Activated CD4-positive, alpha-beta T cell treated with anti-CD3 and anti-CD28 coated beads for 36 hours (primary cell): Measurements from ENCODE around the gene THSD4. TPM values are rescaled to one million over a fixed set of nuclear protein-coding genes. Genes with fewer than 3 reads are reported as not detected.

Experiments used
- ATAC-seq: fragments of 200-7000 bp; cut with Tn5 transposase; one replicate; pipeline ENCODE4 v1.10.0; 2021; ENCODE audit warnings: mild to moderate bottlenecking, moderate library complexity
- CTCF ChIA-PET: fragments of 350-600 bp; sonication (Branson Sonifier 250); formaldehyde crosslinking; loops from one replicate; lab custom pipeline; 2021; ENCODE audit warnings: antibody characterized with exemption; lab: Charles Lee
- POLR2A ChIA-PET: fragments of 350-600 bp; sonication (Branson Sonifier 250); formaldehyde crosslinking; loops from one replicate; lab custom pipeline; 2021; ENCODE audit warnings: antibody characterized with exemption, inconsistent platforms; lab: Charles Lee
- DNase-seq: peaks from one replicate; pipeline ENCODE4 v3.0.0-alpha.2; 2020
- H3K27ac Mint-ChIP-seq: one replicate; pipeline ENCODE4 v1.8.0; 2021; ENCODE audit warnings: mixed read lengths
- H3K27me3 Mint-ChIP-seq: one replicate; pipeline ENCODE4 v1.8.0; 2021; ENCODE audit warnings: mixed read lengths
- H3K36me3 Mint-ChIP-seq: one replicate; pipeline ENCODE4 v1.8.0; 2021; ENCODE audit warnings: low read depth, mixed read lengths
- H3K4me1 Mint-ChIP-seq: one replicate; pipeline ENCODE4 v1.8.0; 2021; ENCODE audit warnings: mixed read lengths
- H3K4me3 Mint-ChIP-seq: one replicate; pipeline ENCODE4 v1.8.0; 2021; ENCODE audit warnings: mild to moderate bottlenecking, moderate library complexity, mixed read lengths
- H3K9me3 Mint-ChIP-seq: one replicate; pipeline ENCODE4 v1.8.0; 2021; ENCODE audit warnings: low read depth, mixed read lengths
- intact Hi-C, 2 experiments: fragments of 100-400 bp; cut with DNase I in 1 of 2; cut with micrococcal nuclease in 1 of 2; formaldehyde crosslinking; loops; one replicate each; pipeline versions ENCODE4 v1.14.2 to v1.15.1; 2022 to 2024; cut with DNase I, micrococcal nuclease
- total RNA-seq, 2 experiments: library from RNA; stranded (reverse); gene quantifications; one replicate each; pipeline ENCODE4 v1.2.3, GENCODE V29; 2021

Gene THSD4
- total RNA-seq, 2 experiments from 2014 or later: not detected

GRCh38 chr15:71219645-71220044, 104.4 kb downstream of the THSD4 start:
- Mint-ChIP-seq H3K27me3 (peaks cover 28% of the 10 kb centered on the region), H3K4me3 (no peak overlapping the region), H3K27ac (no peak overlapping the region), H3K9me3 (no peaks in the 10 kb centered on the region), H3K4me1 (no peaks in the 10 kb centered on the region), H3K36me3 (no peaks in the 10 kb centered on the region)
- ChIA-PET CTCF (interaction anchor here (0.5 kb wide), 1 partner anchor 159 kb away, joined by 4 read pairs; no protein-coding TSS in a partner anchor), POLR2A (no interaction called here)
- DNase-seq (no peak), ATAC-seq (no peak)
- intact Hi-C loops: no loop called here

- no peaks in the 10 kb centered on the region for H3K4me1 Mint-ChIP-seq
- no peaks in the 10 kb centered on the region for H3K36me3 Mint-ChIP-seq
- H3K27ac Mint-ChIP-seq: no peak overlapping the region
- H3K9me3 Mint-ChIP-seq: no peaks in the 10 kb centered on the region
- ChIA-PET POLR2A (no interaction called here), CTCF (no interaction called here)
- ATAC-seq (no peak), DNase-seq (no peak)
- intact Hi-C loops: no loop called here
- peaks cover 23% of the 10 kb centered on the region for H3K27me3 Mint-ChIP-seq
- H3K4me3 Mint-ChIP-seq: no peak overlapping the region
Observed at GRCh38 chr15:71220828-71221227, 105.6 kb downstream of the THSD4 start.

GRCh38 chr15:71221417-71221816, 106.1 kb downstream of the THSD4 start:
- Mint-ChIP-seq H3K36me3 (no peaks in the 10 kb centered on the region), H3K9me3 (no peaks in the 10 kb centered on the region), H3K4me1 (no peaks in the 10 kb centered on the region), H3K27ac (no peak overlapping the region), H3K4me3 (no peak overlapping the region), H3K27me3 (peaks cover 19% of the 10 kb centered on the region)
- POLR2A ChIA-PET: no interaction called here
- DNase-seq: no peak
- intact Hi-C loops: no loop called here
- ATAC-seq: no peak
- CTCF ChIA-PET: no interaction called here

- ATAC-seq: no peak
- Mint-ChIP-seq H3K4me1 (no peaks in the 10 kb centered on the region), H3K27me3 (peaks cover 10% of the 10 kb centered on the region), H3K4me3 (no peak overlapping the region), H3K36me3 (no peaks in the 10 kb centered on the region), H3K27ac (no peak overlapping the region), H3K9me3 (no peaks in the 10 kb centered on the region)
- DNase-seq: no peak
- CTCF ChIA-PET: no interaction called here
- intact Hi-C loops: no loop called here
- POLR2A ChIA-PET: no interaction called here
Observed at GRCh38 chr15:71223516-71223915, 108.2 kb downstream of the THSD4 start.

- Mint-ChIP-seq H3K4me3 (no peak overlapping the region), H3K9me3 (no peaks in the 10 kb centered on the region), H3K27me3 (peaks cover 10% of the 10 kb centered on the region), H3K36me3 (no peaks in the 10 kb centered on the region), H3K4me1 (no peaks in the 10 kb centered on the region), H3K27ac (no peak overlapping the region)
- intact Hi-C loops: no loop called here
- POLR2A ChIA-PET: no interaction called here
- ATAC-seq (no peak), DNase-seq (no peak)
- CTCF ChIA-PET: interaction anchor here (0.5 kb wide), 1 partner anchor 53 kb away, joined by 3 read pairs; no protein-coding TSS in a partner anchor
Observed at GRCh38 chr15:71224024-71224423, 108.8 kb downstream of the THSD4 start.

- ATAC-seq (no peak), DNase-seq (no peak)
- Mint-ChIP-seq H3K27ac (no peak overlapping the region), H3K36me3 (no peaks in the 10 kb centered on the region), H3K4me3 (no peak overlapping the region), H3K9me3 (no peaks in the 10 kb centered on the region), H3K27me3 (peaks cover 13% of the 10 kb centered on the region), H3K4me1 (no peaks in the 10 kb centered on the region)
- POLR2A ChIA-PET: no interaction called here
- CTCF ChIA-PET: interaction anchor here (0.8 kb wide), 1 partner anchor 23 kb away, joined by 3 read pairs; no protein-coding TSS in a partner anchor
- intact Hi-C loops: no loop called here
Observed at GRCh38 chr15:71225851-71226250, 110.6 kb downstream of the THSD4 start.

- Mint-ChIP-seq H3K9me3 (no peaks in the 10 kb centered on the region), H3K27me3 (peaks cover 12% of the 10 kb centered on the region), H3K4me1 (no peaks in the 10 kb centered on the region), H3K27ac (no peak overlapping the region), H3K4me3 (no peak overlapping the region), H3K36me3 (no peaks in the 10 kb centered on the region)
- CTCF ChIA-PET: interaction anchor here (0.7 to 0.8 kb wide), 2 partner anchors 24 to 1317 kb away, joined by 3 read pairs; no protein-coding TSS in a partner anchor
- POLR2A ChIA-PET: no interaction called here
- no peak for ATAC-seq
- intact Hi-C loops: no loop called here
- no peak for DNase-seq
Observed at GRCh38 chr15:71226536-71227455, 111.5 kb downstream of the THSD4 start.

GRCh38 chr15:71228403-71228802, 113.1 kb downstream of the THSD4 start:
- Mint-ChIP-seq H3K4me1 (no peaks in the 10 kb centered on the region), H3K9me3 (no peaks in the 10 kb centered on the region), H3K27ac (no peak overlapping the region), H3K4me3 (no peak overlapping the region), H3K36me3 (no peaks in the 10 kb centered on the region), H3K27me3 (peaks cover 17% of the 10 kb centered on the region)
- intact Hi-C loops: no loop called here
- no peak for ATAC-seq
- CTCF ChIA-PET: interaction anchor here (0.7 kb wide), 2 partner anchors 231 to 361 kb away, joined by 3 read pairs; no protein-coding TSS in a partner anchor
- DNase-seq: no peak
- POLR2A ChIA-PET: no interaction called here

GRCh38 chr15:71230303-71230702, 115.0 kb downstream of the THSD4 start:
- H3K4me1 Mint-ChIP-seq: no peaks in the 10 kb centered on the region

GRCh38 chr15:71231758-71232157, 116.5 kb downstream of the THSD4 start:
- ChIA-PET CTCF (interaction anchor here (0.9 to 1.1 kb wide), 2 partner anchors 60 to 512 kb away, joined by 3 read pairs; no protein-coding TSS in a partner anchor), POLR2A (no interaction called here)
- Mint-ChIP-seq H3K4me3 (no peak overlapping the region), H3K27ac (no peak overlapping the region), H3K4me1 (no peaks in the 10 kb centered on the region), H3K36me3 (no peaks in the 10 kb centered on the region), H3K9me3 (no peaks in the 10 kb centered on the region), H3K27me3 (peaks cover 15% of the 10 kb centered on the region)
- DNase-seq: no peak
- ATAC-seq: no peak
- intact Hi-C loops: no loop called here

More at GRCh38 chr15:71230303-71230702, 115.0 kb downstream of the THSD4 start:
- ChIA-PET CTCF (interaction anchor here (1.1 kb wide), 1 partner anchor 514 kb away, joined by 3 read pairs; no protein-coding TSS in a partner anchor), POLR2A (no interaction called here)
- Mint-ChIP-seq H3K27ac (no peak overlapping the region), H3K4me3 (no peak overlapping the region), H3K9me3 (no peaks in the 10 kb centered on the region), H3K36me3 (no peaks in the 10 kb centered on the region), H3K27me3 (peaks cover 15% of the 10 kb centered on the region)
- ATAC-seq: no peak
- intact Hi-C loops: no loop called here
- no peak for DNase-seq

GRCh38 chr15:71232411-71232810, 117.1 kb downstream of the THSD4 start:
- H3K27ac Mint-ChIP-seq: no peak overlapping the region
- peaks cover 15% of the 10 kb centered on the region for H3K27me3 Mint-ChIP-seq
- no peaks in the 10 kb centered on the region for H3K9me3 Mint-ChIP-seq
- POLR2A ChIA-PET: no interaction called here
- H3K4me3 Mint-ChIP-seq: no peak overlapping the region
- no peaks in the 10 kb centered on the region for H3K36me3 Mint-ChIP-seq
- intact Hi-C loops: no loop called here
- CTCF ChIA-PET: no interaction called here
- DNase-seq: no peak
- ATAC-seq: no peak
- no peaks in the 10 kb centered on the region for H3K4me1 Mint-ChIP-seq
